GM19025 (cell line): ENCODE measurements around the gene GAS7.
"Not testable (repeated sequence)": the region's sequence is repeated elsewhere in the genome, so short reads cannot be mapped to it uniquely, and the experiment has no call there.

Source experiments
- ATAC-seq: cut with Tn5 transposase; IDR thresholded peaks from one replicate; pipeline ENCODE4 v1.9.1; 2021; ENCODE audit warnings: mild to moderate bottlenecking, low read depth, moderate library complexity; ENCODE audit not compliant: unreplicated experiment

GAS7 gene

GRCh38 chr17:10057466-10057865 lies 140.9 kb downstream of the GAS7 start:
- not testable (repeated sequence) for ATAC-seq

- ATAC-seq, result no peak
These were observed 143.0 kb downstream of the GAS7 start for GRCh38 chr17:10055262-10055975.

GRCh38 chr17:10053782-10054540 lies 144.4 kb downstream of the GAS7 start:
- no peak for ATAC-seq

GRCh38 chr17:10052106-10052813 lies 146.1 kb downstream of the GAS7 start:
- ATAC-seq, result peak; percentile 40

GRCh38 chr17:10051112-10051511 lies 147.3 kb downstream of the GAS7 start:
- ATAC-seq, result no peak

- no peak for ATAC-seq
These were observed 147.8 kb downstream of the GAS7 start for GRCh38 chr17:10050597-10051101.

- ATAC-seq, result no peak
These were observed 149.6 kb downstream of the GAS7 start for GRCh38 chr17:10048629-10049350.

GRCh38 chr17:10046786-10047785 lies 151.3 kb downstream of the GAS7 start:
- peak; percentile 46 for ATAC-seq

- no peak for ATAC-seq
These were observed 152.3 kb downstream of the GAS7 start for GRCh38 chr17:10045871-10046658.

GRCh38 chr17:10042589-10043244 lies 155.7 kb downstream of the GAS7 start:
- no peak for ATAC-seq

- no peak for ATAC-seq
These were observed 156.4 kb downstream of the GAS7 start for GRCh38 chr17:10041916-10042588.

GRCh38 chr17:10041287-10041612 lies 157.2 kb downstream of the GAS7 start:
- ATAC-seq, result peak; percentile 11

- ATAC-seq, result no peak
These were observed 161.8 kb downstream of the GAS7 start for GRCh38 chr17:10036511-10037061.

GRCh38 chr17:10035885-10036284 lies 162.5 kb downstream of the GAS7 start:
- no peak for ATAC-seq

- no peak for ATAC-seq
These were observed 163.5 kb downstream of the GAS7 start for GRCh38 chr17:10034719-10035475.

- ATAC-seq, result no peak
These were observed 164.4 kb downstream of the GAS7 start for GRCh38 chr17:10033959-10034358.

GRCh38 chr17:10033449-10033848 lies 165.0 kb downstream of the GAS7 start:
- ATAC-seq, result peak; percentile 78
